Esophagus squamous epithelium (tissue), 4 donors: ENCODE data around the gene NCKAP1.

ENCODE experiments used
- CTCF ChIP-seq, 6 experiments: fragments of 450-650 bp in 4 of 6; fragments of 200-600 bp in 2 of 6; sonication (generic) in 2 of 6; IDR thresholded peaks; one replicate each; pipeline ENCODE4 v1.5.1; 2016 to 2019; ENCODE audit warnings: antibody characterized with exemption in 6 of 6, mild to moderate bottlenecking in 4 of 6, moderate library complexity in 4 of 6
- POLR2A ChIP-seq, 4 donors: fragments of 450-650 bp; IDR thresholded peaks; one replicate each; pipeline ENCODE4 v1.6.1; 2017; ENCODE audit warnings: antibody characterized with exemption in 4 of 4, mild to moderate bottlenecking in 4 of 4, moderate library complexity in 3 of 4

- TF ChIP-seq CTCF (IDR thresholded peaks at IDR 0.05) (no peak), POLR2A (IDR thresholded peaks at IDR 0.05) (no peak)
These were observed 108.3 kb downstream of the NCKAP1 start for GRCh38 chr2:182929972-182930371.
